IMR-90 (cell line): ENCODE data around the gene TBX4. TPM values are rescaled to one million over a fixed set of nuclear protein-coding genes. Genes with fewer than 3 reads are reported as not detected.

Source experiments
- ATAC-seq: fragments of 200-7000 bp; cut with Tn5 transposase; 2 replicates; pipeline ENCODE4 v1.9.1; 2020; ENCODE audit warnings: low read depth, mild to moderate bottlenecking, moderate library complexity
- BruUV-seq: library from RNA; stranded (reverse); fragments of 400-500 nt; replicated peaks from 2 replicates; lab custom pipeline; 2021; lab: Mats Ljungman, UMichigan
- CTCF ChIA-PET: fragments of 300-600 bp; formaldehyde crosslinking; extraction: SDS; loops from one replicate; lab custom pipeline; 2021; ENCODE audit warnings: antibody characterized with exemption; lab: Yijun Ruan, JAX
- POLR2A ChIA-PET: fragments of 300-600 bp; sonication (Branson Sonifier 250); formaldehyde crosslinking; loops from one replicate; lab custom pipeline; 2022; ENCODE audit warnings: antibody characterized with exemption; ENCODE audit not compliant: unreplicated experiment; lab: Charles Lee
- DNase-seq: peaks from one replicate; pipeline ENCODE4 v3.0.0; 2013
- H2AFZ ChIP-seq: replicated peaks from 2 replicates; pipeline ENCODE3; 2013; ENCODE audit warnings: low read length, mild to moderate bottlenecking; ENCODE audit not compliant: poor library complexity
- H2AK5ac ChIP-seq: 2 replicates; pipeline ENCODE4 v1.6.1; 2013; ENCODE audit warnings: low read depth, low read length, inconsistent platforms
- H2AK9ac ChIP-seq: replicated peaks from 2 replicates; pipeline ENCODE3; 2013; ENCODE audit warnings: mild to moderate bottlenecking, low read depth, low read length, moderate library complexity; ENCODE audit not compliant: poor library complexity
- H2BK120ac ChIP-seq: 2 replicates; pipeline ENCODE4 v1.6.1; 2013; ENCODE audit warnings: low read depth, low read length, inconsistent platforms
- H2BK15ac ChIP-seq: 3 replicates; pipeline ENCODE4 v1.6.1; 2013; ENCODE audit warnings: low read depth, low read length, inconsistent platforms
- H2BK20ac ChIP-seq: 2 replicates; pipeline ENCODE4 v1.6.1; 2013; ENCODE audit warnings: low read depth, mild to moderate bottlenecking, inconsistent platforms, low read length, moderate library complexity
- H2BK5ac ChIP-seq: 2 replicates; pipeline ENCODE4 v1.6.1; 2013; ENCODE audit warnings: mild to moderate bottlenecking, low read depth, low read length, inconsistent platforms; ENCODE audit not compliant: poor library complexity, severe bottlenecking
- H3K14ac ChIP-seq: replicated peaks from 2 replicates; pipeline ENCODE4 v1.6.1; 2013; ENCODE audit warnings: low read depth, low read length, inconsistent platforms
- H3K18ac ChIP-seq: 2 replicates; pipeline ENCODE4 v1.6.1; 2013; ENCODE audit warnings: low read depth, low read length, control low read depth
- H3K23ac ChIP-seq: 2 replicates; pipeline ENCODE4 v1.6.1; 2013; ENCODE audit warnings: low read depth, low read length, inconsistent platforms
- H3K27ac ChIP-seq: 2 replicates; pipeline ENCODE4 v1.5.1; 2013; ENCODE audit warnings: mild to moderate bottlenecking, control low read depth, low read length; ENCODE audit not compliant: insufficient read depth
- H3K27me3 ChIP-seq: 2 replicates; pipeline ENCODE4 v1.6.1; 2013; ENCODE audit warnings: low read length; ENCODE audit not compliant: control insufficient read depth, insufficient read depth
- H3K36me3 ChIP-seq: 2 replicates; pipeline ENCODE4 v1.6.1; 2013; ENCODE audit warnings: low read length, mixed read lengths; ENCODE audit not compliant: control insufficient read depth, insufficient read depth
- H3K4ac ChIP-seq: 2 replicates; pipeline ENCODE4 v1.6.1; 2013; ENCODE audit warnings: low read depth, low read length, inconsistent platforms
- H3K4me1 ChIP-seq: 2 replicates; pipeline ENCODE4 v1.6.1; 2013; ENCODE audit warnings: low read length, mixed read lengths; ENCODE audit not compliant: control insufficient read depth, insufficient read depth
- H3K4me2 ChIP-seq: 2 replicates; pipeline ENCODE4 v1.6.1; 2013; ENCODE audit warnings: low read depth, mild to moderate bottlenecking, control low read depth, low read length, moderate library complexity
- H3K4me3 ChIP-seq: 2 replicates; pipeline ENCODE4 v1.5.1; 2013; ENCODE audit warnings: low read depth, mild to moderate bottlenecking, control low read depth, low read length, moderate library complexity; ENCODE audit not compliant: insufficient read depth
- H3K56ac ChIP-seq: 2 replicates; pipeline ENCODE4 v1.6.1; 2013; ENCODE audit warnings: low read length, inconsistent platforms; ENCODE audit not compliant: insufficient read depth; ENCODE audit errors: extremely low read depth
- H3K79me1 ChIP-seq, 2 experiments: 2 replicates each; pipeline ENCODE4 v1.6.1; 2013; ENCODE audit warnings: low read length in 2 of 2, inconsistent platforms in 1 of 2, low read depth in 1 of 2
- H3K9ac ChIP-seq: 2 replicates; pipeline ENCODE4 v1.6.1; 2013; ENCODE audit warnings: low read depth, low read length, control low read depth
- H3K9me1 ChIP-seq: 2 replicates; pipeline ENCODE4 v1.6.1; 2013; ENCODE audit warnings: low read length, inconsistent platforms; ENCODE audit not compliant: insufficient read depth
- H3K9me3 ChIP-seq: 2 replicates; pipeline ENCODE4 v1.6.1; 2013; ENCODE audit warnings: low read length; ENCODE audit not compliant: control insufficient read depth, insufficient read depth
- H4K20me1 ChIP-seq: 2 replicates; pipeline ENCODE4 v1.6.1; 2013; ENCODE audit warnings: low read length, inconsistent platforms; ENCODE audit not compliant: insufficient read depth
- H4K5ac ChIP-seq: 2 replicates; pipeline ENCODE4 v1.6.1; 2013; ENCODE audit warnings: mild to moderate bottlenecking, low read depth, low read length, control low read depth
- H4K8ac ChIP-seq, 2 experiments: 2 replicates each; pipeline ENCODE4 v1.6.1; 2013; ENCODE audit warnings: low read depth in 2 of 2, low read length in 2 of 2, control low read depth in 1 of 2, inconsistent platforms in 1 of 2
- H4K91ac ChIP-seq: 2 replicates; pipeline ENCODE4 v1.6.1; 2013; ENCODE audit warnings: low read depth, low read length, inconsistent platforms; ENCODE audit not compliant: insufficient read depth
- CEBPB ChIP-seq: IDR thresholded peaks from 2 replicates; pipeline ENCODE4 v1.6.1; 2012; ENCODE audit warnings: low read depth, low read length, improper control_type of control experiment
- MAZ ChIP-seq: IDR thresholded peaks from 2 replicates; pipeline ENCODE4 v1.6.1; 2012; ENCODE audit warnings: low read depth, mild to moderate bottlenecking, low read length, improper control_type of control experiment, moderate library complexity, borderline replicate concordance
- WGBS, 2 experiments: methylation state at CpG; one replicate each; pipeline versions ENCODE4 v1.1.5 to v1.1.7; 2013; ENCODE audit warnings: missing lambda C conversion rate in 2 of 2; ENCODE audit not compliant: insufficient read length in 1 of 2; ENCODE audit errors: extremely low coverage in 2 of 2; 5-methylcytosine and 5-hydroxymethylcytosine counted together
- dilution Hi-C: fragments of 300-500 bp; cut with HindIII; formaldehyde crosslinking; loops from one replicate; pipeline ENCODE4 v1.14.3; 2018; ENCODE audit warnings: low sequenced_read_pairs; ENCODE audit not compliant: unreplicated experiment
- in situ Hi-C: fragments of 300-500 bp; cut with MboI; formaldehyde crosslinking; loops from 3 replicates; pipeline ENCODE4 v1.14.3; 2019; ENCODE audit warnings: low sequenced_read_pairs, inconsistent platforms, mixed read lengths
- intact Hi-C: fragments of 100-400 bp; cut with micrococcal nuclease; formaldehyde crosslinking; loops from 2 replicates; pipeline ENCODE4 v1.10.0; 2022
- polyA plus RNA-seq, 3 experiments: library from polyadenylated mRNA; depleted of rRNA; stranded (reverse); fragments of >200 nt; gene quantifications; 2 replicates each; pipeline ENCODE4 v1.2.3, GENCODE V29; 2012; ENCODE audit warnings: low replicate concordance in 1 of 3
- total RNA-seq: library from RNA; depleted of rRNA; stranded (reverse); fragments of >200 nt; gene quantifications from 2 replicates; pipeline ENCODE4 v1.2.3, GENCODE V29; 2012
- TF ChIP-seq, protein P1 (sequence below): fragments of 150-350 bp; IDR thresholded peaks from 2 replicates; pipeline ENCODE4 v1.6.1; 2016; ENCODE audit warnings: low read depth, mild to moderate bottlenecking, low read length, moderate library complexity, borderline replicate concordance

The TBX4 gene
- total and polyA plus RNA-seq, 2 of the 4 experiments (the other 2 are of a cell fraction) = 0.05 TPM; not detected in 1

DNA sequence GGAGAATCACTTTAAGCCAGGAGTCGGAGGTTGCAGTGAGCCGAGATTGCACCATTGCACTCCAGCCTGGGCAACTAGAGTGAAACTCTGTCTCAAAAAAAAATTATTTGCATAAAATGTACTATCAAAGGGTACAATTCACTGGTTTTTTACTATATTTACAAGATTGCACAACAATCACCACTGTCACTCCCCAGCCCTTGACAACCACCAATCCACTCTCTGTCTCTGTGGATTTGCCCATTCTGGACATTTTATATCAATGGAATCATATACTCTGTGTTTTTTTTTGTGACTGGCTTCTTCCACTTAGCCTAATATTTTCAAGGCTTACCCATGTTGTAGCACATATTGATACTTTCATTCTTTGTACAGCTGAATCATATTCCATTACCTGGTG, 33.8 kb upstream of the TBX4 start:
- ATAC-seq = no peak

More for the DNA sequence above, 33.8 kb upstream of the TBX4 start:
- H3K27me3 ChIP-seq = peaks cover 17% of the 10 kb centered on the region
- no CpG with 5 or more reads among the region's 2 CpGs for WGBS, 2 experiments
- no peak overlapping the region for H2AFZ ChIP-seq
- in situ Hi-C loops = no loop called here
- no peak overlapping the region for H3K9ac ChIP-seq
- CTCF ChIA-PET = no interaction called here
- H3K27ac ChIP-seq = no peak overlapping the region
- no peak overlapping the region for H3K56ac ChIP-seq
- no peak overlapping the region for H2AK9ac ChIP-seq
- H2BK20ac ChIP-seq = no peak overlapping the region
- POLR2A ChIA-PET = no interaction called here
- no peaks in the 10 kb centered on the region for H4K20me1 ChIP-seq
- H3K36me3 ChIP-seq = no peaks in the 10 kb centered on the region
- no peak for DNase-seq
- no TSS peak for BruUV-seq
- no peak overlapping the region for H4K5ac ChIP-seq
- H3K23ac ChIP-seq = no peak overlapping the region
- no peak overlapping the region for H4K91ac ChIP-seq
- no peak overlapping the region for H2AK5ac ChIP-seq
- H2BK120ac ChIP-seq = no peak overlapping the region
- intact Hi-C loops = no loop called here
- no peak overlapping the region for H3K18ac ChIP-seq
- H3K4me3 ChIP-seq = no peak overlapping the region
- H3K4me2 ChIP-seq = no peak overlapping the region
- peak; percentile 65 for TF ChIP-seq CEBPB
- TF ChIP-seq, protein P1, sequence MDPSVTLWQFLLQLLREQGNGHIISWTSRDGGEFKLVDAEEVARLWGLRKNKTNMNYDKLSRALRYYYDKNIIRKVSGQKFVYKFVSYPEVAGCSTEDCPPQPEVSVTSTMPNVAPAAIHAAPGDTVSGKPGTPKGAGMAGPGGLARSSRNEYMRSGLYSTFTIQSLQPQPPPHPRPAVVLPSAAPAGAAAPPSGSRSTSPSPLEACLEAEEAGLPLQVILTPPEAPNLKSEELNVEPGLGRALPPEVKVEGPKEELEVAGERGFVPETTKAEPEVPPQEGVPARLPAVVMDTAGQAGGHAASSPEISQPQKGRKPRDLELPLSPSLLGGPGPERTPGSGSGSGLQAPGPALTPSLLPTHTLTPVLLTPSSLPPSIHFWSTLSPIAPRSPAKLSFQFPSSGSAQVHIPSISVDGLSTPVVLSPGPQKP = no peak
- no peak for TF ChIP-seq MAZ
- H3K4ac ChIP-seq = no peak overlapping the region
- H2BK5ac ChIP-seq = no peak overlapping the region
- H3K9me1 ChIP-seq = no peaks in the 10 kb centered on the region; the same call in 1 of the 2 replicates
- no peak overlapping the region for H3K14ac ChIP-seq
- no peak overlapping the region for H2BK15ac ChIP-seq
- H3K4me1 ChIP-seq = peaks cover 15% of the 10 kb centered on the region
- H3K79me1 ChIP-seq = peaks cover 4 to 30% of the 10 kb centered on the region in 2 experiments; a peak in 3 of 4 replicates
- dilution Hi-C loops = no loop called here
- H3K9me3 ChIP-seq = no peaks in the 10 kb centered on the region
- no peak overlapping the region for H4K8ac ChIP-seq
